Keratinocyte (primary cell): ENCODE results near the gene STK24. TPM values are rescaled to one million over a fixed set of nuclear protein-coding genes. Genes with fewer than 3 reads are reported as not detected.
"Not testable (repeated sequence)": the region's sequence is repeated elsewhere in the genome, so short reads cannot be mapped to it uniquely, and the experiment has no call there.

Experiments
- DNase-seq: peaks from one replicate; pipeline ENCODE4 v3.0.0-alpha.2; 2011; ENCODE audit warnings: low read depth, missing footprints, low spot score
- FAIRE-seq: peaks from 2 replicates; lab custom pipeline; 2011; peaks lifted over from hg19 to GRCh38; lab: Jason Lieb, UNC
- H2AFZ ChIP-seq: 2 replicates; pipeline ENCODE4 v1.6.0; 2012; ENCODE audit warnings: low read length, control low read depth, inconsistent platforms; ENCODE audit not compliant: control insufficient read depth
- H3K27ac ChIP-seq: 2 replicates; pipeline ENCODE4 v1.5.1; 2011; ENCODE audit warnings: low read length; ENCODE audit not compliant: control insufficient read depth, insufficient read depth
- H3K27me3 ChIP-seq: 3 replicates; pipeline ENCODE4 v1.6.0; 2011; ENCODE audit warnings: low read length; ENCODE audit not compliant: control insufficient read depth, insufficient read depth; ENCODE audit errors: extremely low read depth
- H3K36me3 ChIP-seq, 2 experiments: 2 replicates in 1 of 2; 3 replicates in 1 of 2; pipeline ENCODE4 v1.5.1; 2011; ENCODE audit warnings: low read length in 2 of 2, mild to moderate bottlenecking in 1 of 2; ENCODE audit not compliant: control insufficient read depth in 2 of 2, insufficient read depth in 2 of 2; ENCODE audit errors: extremely low read depth in 1 of 2
- H3K4me1 ChIP-seq: 3 replicates; pipeline ENCODE4 v1.5.1; 2011; ENCODE audit warnings: low read length; ENCODE audit not compliant: control insufficient read depth, insufficient read depth; ENCODE audit errors: extremely low read depth
- H3K4me2 ChIP-seq: 3 replicates; pipeline ENCODE4 v1.6.0; 2011; ENCODE audit warnings: low read depth, low read length; ENCODE audit not compliant: control insufficient read depth, insufficient read depth; ENCODE audit errors: extremely low read depth
- H3K4me3 ChIP-seq, 3 experiments: fragments of 200-600 bp in 1 of 3; sonication (generic) in 1 of 3; 2 replicates in 2 of 3; 3 replicates in 1 of 3; pipeline ENCODE4 v1.5.1; 2011 to 2016; ENCODE audit warnings: low read length in 3 of 3, mild to moderate bottlenecking in 3 of 3, control low read depth in 2 of 3, inconsistent platforms in 1 of 3, low read depth in 1 of 3, mixed read lengths in 1 of 3, mixed run types in 1 of 3, moderate library complexity in 1 of 3; ENCODE audit not compliant: control insufficient read depth in 2 of 3, insufficient read depth in 2 of 3; ENCODE audit errors: extremely low read depth in 1 of 3
- H3K79me2 ChIP-seq: 2 replicates; pipeline ENCODE4 v1.6.0; 2012; ENCODE audit warnings: low read length; ENCODE audit not compliant: control insufficient read depth, insufficient read depth
- H3K9ac ChIP-seq: 3 replicates; pipeline ENCODE4 v1.6.0; 2011; ENCODE audit warnings: low read length; ENCODE audit not compliant: control insufficient read depth, insufficient read depth; ENCODE audit errors: extremely low read depth
- H3K9me1 ChIP-seq: 3 replicates; pipeline ENCODE4 v1.6.0; 2011; ENCODE audit warnings: low read length; ENCODE audit not compliant: control insufficient read depth, insufficient read depth; ENCODE audit errors: extremely low read depth
- H3K9me3 ChIP-seq: 2 replicates; pipeline ENCODE4 v1.5.1; 2012; ENCODE audit warnings: low read depth, low read length; ENCODE audit not compliant: control insufficient read depth
- H4K20me1 ChIP-seq: 3 replicates; pipeline ENCODE4 v1.6.0; 2011; ENCODE audit warnings: low read length; ENCODE audit not compliant: control insufficient read depth, insufficient read depth; ENCODE audit errors: extremely low read depth
- EZH2 ChIP-seq: IDR thresholded peaks from one replicate; pipeline ENCODE4 v1.6.1; 2012; ENCODE audit warnings: inconsistent platforms, mild to moderate bottlenecking, low read length, moderate library complexity
- dilution Hi-C: fragments of 300-500 bp; cut with MboI; formaldehyde crosslinking; loops from one replicate; pipeline ENCODE4 v1.7.0; 2020; ENCODE audit warnings: low sequenced_read_pairs; ENCODE audit not compliant: extremely low pct_ligation_motif_present
- polyA plus RNA-seq, 5 experiments: library from polyadenylated mRNA; depleted of rRNA in 3 of 5; stranded (reverse) in 3 of 5; stranded (forward) in 1 of 5; unstranded in 1 of 5; fragments of >200 nt; gene quantifications; 1 replicate in 1 of 5; 2 replicates in 3 of 5; 3 replicates in 1 of 5; pipeline versions ENCODE4 v1.2.1 to v1.2.3, GENCODE V29; 2011 to 2012; ENCODE audit warnings: missing spikeins in 2 of 5, low read depth in 1 of 5, low replicate concordance in 1 of 5
- TF ChIP-seq, protein P1 (sequence below), 3 experiments: IDR thresholded peaks in 1 of 3; conservative IDR thresholded peaks in 1 of 3; optimal IDR thresholded peaks in 1 of 3; 2 replicates in 2 of 3; 3 replicates in 1 of 3; pipeline versions ENCODE3 to v1.5.1; 2011; ENCODE audit warnings: low read length in 3 of 3, mild to moderate bottlenecking in 3 of 3, moderate library complexity in 2 of 3, control low read depth in 1 of 3, inconsistent platforms in 1 of 3; ENCODE audit not compliant: insufficient read depth in 2 of 3; ENCODE audit errors: extremely low read depth in 1 of 3

Gene STK24
- polyA plus RNA-seq, 1 donor (not counting 4 experiments of a cell fraction or from before 2014, with no cell fraction given), result 81.6 TPM

DNA sequence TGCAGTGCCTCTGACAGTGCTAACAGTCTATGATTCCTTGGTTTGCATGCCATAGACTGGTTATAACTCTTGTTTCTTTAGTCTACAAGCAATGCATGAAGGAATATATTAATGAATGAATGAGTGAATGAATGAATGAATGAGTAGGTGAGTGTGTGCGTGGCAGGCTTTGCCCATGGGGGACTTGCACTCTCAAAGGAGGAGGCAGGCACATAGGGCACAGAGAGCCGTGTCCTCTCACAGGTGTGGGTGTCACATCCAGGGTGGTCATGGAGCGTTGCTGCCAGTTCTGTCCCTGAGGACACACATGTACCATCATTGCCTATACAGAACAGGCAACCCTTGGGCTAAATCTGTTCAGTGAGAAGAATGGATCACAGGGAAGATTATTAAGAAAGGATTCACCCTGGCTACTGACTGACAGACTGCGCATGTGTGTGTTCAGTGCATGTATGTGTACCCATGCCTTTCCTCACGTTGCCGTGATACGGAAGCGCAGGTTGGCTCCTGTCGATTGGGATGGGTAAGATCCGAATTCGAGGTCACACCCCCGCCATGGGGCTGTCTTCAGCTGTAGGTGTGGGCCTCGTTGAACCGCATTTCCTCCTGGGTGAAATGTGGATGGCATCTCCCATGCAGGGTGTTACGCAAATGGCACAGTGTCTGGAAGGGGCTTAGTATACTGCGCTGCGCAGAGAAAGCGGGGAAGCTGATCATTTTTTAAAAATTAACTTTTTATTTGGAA lies 161.4 kb downstream of the STK24 start:
- no peaks in the 10 kb centered on the region for H3K79me2 ChIP-seq
- H3K36me3 ChIP-seq, result no peaks in the 10 kb centered on the region
- H3K4me2 ChIP-seq, result no peak overlapping the region
- peaks cover 2% of the 10 kb centered on the region for H3K9me3 ChIP-seq
- H3K4me1 ChIP-seq, result no peaks in the 10 kb centered on the region
- FAIRE-seq (no peak), DNase-seq (no peak)
- no peak overlapping the region for H3K27ac ChIP-seq
- H3K27me3 ChIP-seq, result no peaks in the 10 kb centered on the region
- H2AFZ ChIP-seq, result no peak overlapping the region
- no peaks in the 10 kb centered on the region for H4K20me1 ChIP-seq
- H3K4me3 ChIP-seq, result no peak overlapping the region
- H3K9ac ChIP-seq, result no peak overlapping the region
- no peak for TF ChIP-seq EZH2
- TF ChIP-seq, protein P1, sequence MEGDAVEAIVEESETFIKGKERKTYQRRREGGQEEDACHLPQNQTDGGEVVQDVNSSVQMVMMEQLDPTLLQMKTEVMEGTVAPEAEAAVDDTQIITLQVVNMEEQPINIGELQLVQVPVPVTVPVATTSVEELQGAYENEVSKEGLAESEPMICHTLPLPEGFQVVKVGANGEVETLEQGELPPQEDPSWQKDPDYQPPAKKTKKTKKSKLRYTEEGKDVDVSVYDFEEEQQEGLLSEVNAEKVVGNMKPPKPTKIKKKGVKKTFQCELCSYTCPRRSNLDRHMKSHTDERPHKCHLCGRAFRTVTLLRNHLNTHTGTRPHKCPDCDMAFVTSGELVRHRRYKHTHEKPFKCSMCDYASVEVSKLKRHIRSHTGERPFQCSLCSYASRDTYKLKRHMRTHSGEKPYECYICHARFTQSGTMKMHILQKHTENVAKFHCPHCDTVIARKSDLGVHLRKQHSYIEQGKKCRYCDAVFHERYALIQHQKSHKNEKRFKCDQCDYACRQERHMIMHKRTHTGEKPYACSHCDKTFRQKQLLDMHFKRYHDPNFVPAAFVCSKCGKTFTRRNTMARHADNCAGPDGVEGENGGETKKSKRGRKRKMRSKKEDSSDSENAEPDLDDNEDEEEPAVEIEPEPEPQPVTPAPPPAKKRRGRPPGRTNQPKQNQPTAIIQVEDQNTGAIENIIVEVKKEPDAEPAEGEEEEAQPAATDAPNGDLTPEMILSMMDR (optimal IDR thresholded peaks at IDR 0.05 in 1 of 3, IDR thresholded peaks at IDR 0.05 in 1 of 3, conservative IDR thresholded peaks at IDR 0.05 in 1 of 3; ENCODE audit: extremely low read depth in 1 of 3, insufficient read depth in 2 of 3, low read length in 3 of 3), result no peak
- dilution Hi-C loops, result no loop called here
- H3K9me1 ChIP-seq, result no peaks in the 10 kb centered on the region

DNA sequence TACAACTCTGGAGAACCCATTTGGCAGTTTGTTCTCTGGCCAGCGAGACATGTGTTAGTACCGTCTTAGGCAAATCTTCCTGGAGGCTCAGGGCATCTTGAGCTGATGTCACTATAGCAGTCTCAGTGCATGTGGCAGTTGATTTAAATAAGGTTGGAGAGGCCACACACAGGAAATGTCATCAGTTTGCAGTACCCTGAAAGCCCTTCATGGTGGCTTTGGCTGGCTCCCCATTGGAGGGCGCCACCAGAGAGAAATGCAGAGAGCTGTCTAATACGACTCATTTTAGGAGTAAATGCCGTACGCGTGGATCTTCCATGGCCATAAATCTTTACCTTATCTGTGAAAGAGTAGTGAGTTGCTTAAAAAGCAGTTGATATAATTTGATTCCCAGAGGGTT lies 163.1 kb downstream of the STK24 start:
- dilution Hi-C loops, result no loop called here
- no peak overlapping the region for H3K4me3 ChIP-seq
- H3K9me1 ChIP-seq, result no peaks in the 10 kb centered on the region
- H3K36me3 ChIP-seq, result no peaks in the 10 kb centered on the region
- H3K79me2 ChIP-seq, result no peaks in the 10 kb centered on the region
- peaks cover 2% of the 10 kb centered on the region for H3K9me3 ChIP-seq
- FAIRE-seq, result no peak
- no peak overlapping the region for H3K4me2 ChIP-seq
- no peaks in the 10 kb centered on the region for H3K4me1 ChIP-seq
- no peak for DNase-seq
- H3K9ac ChIP-seq, result no peak overlapping the region
- H2AFZ ChIP-seq, result no peak overlapping the region
- H4K20me1 ChIP-seq, result no peaks in the 10 kb centered on the region
- no peaks in the 10 kb centered on the region for H3K27me3 ChIP-seq
- H3K27ac ChIP-seq, result no peak overlapping the region
- TF ChIP-seq, protein P1 (optimal IDR thresholded peaks at IDR 0.05 in 1 of 3, IDR thresholded peaks at IDR 0.05 in 1 of 3, conservative IDR thresholded peaks at IDR 0.05 in 1 of 3; ENCODE audit: extremely low read depth in 1 of 3, insufficient read depth in 2 of 3, low read length in 3 of 3), result peak in 1 of 3 experiments; percentile 2
- no peak for TF ChIP-seq EZH2

DNA sequence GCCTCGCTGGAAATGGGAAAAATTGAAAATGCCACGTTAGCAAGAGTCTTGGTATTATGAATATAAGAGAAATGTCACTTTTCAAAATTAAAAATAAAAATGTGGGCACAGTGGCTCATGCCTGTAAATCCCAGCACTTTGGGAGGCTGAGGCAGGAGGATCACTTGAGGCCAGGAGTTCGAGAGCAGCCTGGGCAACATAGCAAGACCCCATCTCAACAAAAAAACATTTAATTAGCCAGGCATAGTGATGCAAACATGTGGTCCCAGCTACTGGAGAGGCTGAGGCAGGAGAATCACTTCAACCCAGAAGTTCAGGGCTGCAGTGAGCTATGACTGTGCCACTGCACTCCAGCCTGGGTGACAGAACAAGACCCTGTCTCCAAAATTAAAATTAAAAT lies 163.6 kb downstream of the STK24 start:
- H2AFZ ChIP-seq, H3K4me1 ChIP-seq, DNase-seq, H3K79me2 ChIP-seq, H3K4me2 ChIP-seq, dilution Hi-C loops, H3K9ac ChIP-seq, H3K9me3 ChIP-seq, H3K27ac ChIP-seq, H3K4me3 ChIP-seq, H4K20me1 ChIP-seq, H3K36me3 ChIP-seq, H3K27me3 ChIP-seq, FAIRE-seq, H3K9me1 ChIP-seq: not testable (repeated sequence)
